WTC11 (cell line): ENCODE measurements around the gene LARGE1. TPM values are rescaled to one million over a fixed set of nuclear protein-coding genes. Genes with fewer than 3 reads are reported as not detected.

Source experiments
- ATAC-seq: fragments of 200-7000 bp; cut with Tn5 transposase; 2 replicates; pipeline ENCODE4 v1.10.0; 2021; ENCODE audit warnings: mild to moderate bottlenecking, moderate library complexity
- CTCF ChIA-PET: fragments of 300-600 bp; sonication (Branson Sonifier 250); formaldehyde crosslinking; loops from one replicate; lab custom pipeline; 2021; ENCODE audit warnings: antibody characterized with exemption; lab: Charles Lee
- POLR2A ChIA-PET: fragments of 350-600 bp; sonication (Branson Sonifier 250); formaldehyde crosslinking; loops from one replicate; lab custom pipeline; 2021; ENCODE audit warnings: antibody characterized with exemption; lab: Charles Lee
- DNase-seq: peaks from one replicate; pipeline ENCODE4 v3.0.0; 2021; ENCODE audit warnings: low spot score
- H3K27ac Mint-ChIP-seq: 2 replicates; pipeline ENCODE4 v1.8.0; 2021; ENCODE audit warnings: mixed read lengths
- H3K27me3 Mint-ChIP-seq: 2 replicates; pipeline ENCODE4 v1.8.0; 2021; ENCODE audit warnings: low read depth, mild to moderate bottlenecking, moderate library complexity, mixed read lengths
- H3K36me3 Mint-ChIP-seq: 2 replicates; pipeline ENCODE4 v1.8.0; 2021; ENCODE audit warnings: mixed read lengths
- H3K4me1 Mint-ChIP-seq: 2 replicates; pipeline ENCODE4 v1.8.0; 2022; ENCODE audit warnings: mixed read lengths
- H3K4me3 Mint-ChIP-seq: 2 replicates; pipeline ENCODE4 v1.8.0; 2021; ENCODE audit warnings: mild to moderate bottlenecking, moderate library complexity, mixed read lengths
- H3K9me3 Mint-ChIP-seq: 2 replicates; pipeline ENCODE4 v1.8.0; 2021; ENCODE audit warnings: mixed read lengths
- FOXP1 ChIP-seq: sonication (generic); formaldehyde crosslinking; IDR thresholded peaks from 2 replicates; pipeline ENCODE4 v1.8.0; 2022; ENCODE audit warnings: missing genetic modification reagents, mild to moderate bottlenecking, moderate library complexity, borderline replicate concordance
- GABPB1 ChIP-seq: sonication (generic); formaldehyde crosslinking; IDR thresholded peaks from 2 replicates; pipeline ENCODE4 v1.8.1; 2023; ENCODE audit warnings: mild to moderate bottlenecking, missing genetic modification reagents
- GRHL2 ChIP-seq: fragments of 250-450 bp; sonication (Bioruptor Pico); IDR thresholded peaks from 2 replicates; pipeline ENCODE4 v1.8.0; 2022; ENCODE audit warnings: mild to moderate bottlenecking, moderate library complexity; ENCODE audit not compliant: insufficient replicate concordance, severe bottlenecking
- GTF2I ChIP-seq: fragments of 250-450 bp; sonication (Bioruptor Pico); conservative IDR thresholded peaks from 2 replicates; pipeline ENCODE4 v1.4.0; 2021; ENCODE audit warnings: mild to moderate bottlenecking
- IRF2 ChIP-seq: sonication (generic); formaldehyde crosslinking; IDR thresholded peaks from 2 replicates; pipeline ENCODE4 v1.8.0; 2022; ENCODE audit warnings: low read depth, missing genetic modification reagents, borderline replicate concordance
- JUN ChIP-seq: sonication (generic); formaldehyde crosslinking; IDR thresholded peaks from 2 replicates; pipeline ENCODE4 v1.8.0; 2023; ENCODE audit warnings: mild to moderate bottlenecking, missing genetic modification reagents
- MXD4 ChIP-seq: fragments of 250-450 bp; sonication (Bioruptor Pico); IDR thresholded peaks from 2 replicates; pipeline ENCODE4 v1.8.0; 2021; ENCODE audit warnings: mild to moderate bottlenecking, moderate library complexity, borderline replicate concordance
- MYBL2 ChIP-seq: sonication (generic); formaldehyde crosslinking; IDR thresholded peaks from 2 replicates; pipeline ENCODE4 v1.8.1; 2023; ENCODE audit warnings: mild to moderate bottlenecking, moderate library complexity, missing genetic modification reagents
- NR1H2 ChIP-seq: sonication (generic); formaldehyde crosslinking; IDR thresholded peaks from 2 replicates; pipeline ENCODE4 v1.9.0; 2021; ENCODE audit warnings: mild to moderate bottlenecking, moderate library complexity, missing genetic modification reagents
- NR3C1 ChIP-seq: sonication (generic); formaldehyde crosslinking; conservative IDR thresholded peaks from 2 replicates; pipeline ENCODE4 v1.8.1; 2023; ENCODE audit warnings: low read depth, mild to moderate bottlenecking, missing genetic modification reagents
- RORB ChIP-seq: fragments of 250-450 bp; sonication (Bioruptor Pico); IDR thresholded peaks from 2 replicates; pipeline ENCODE4 v1.9.0; 2021; ENCODE audit warnings: mild to moderate bottlenecking
- TCF7 ChIP-seq: sonication (generic); formaldehyde crosslinking; IDR thresholded peaks from 2 replicates; pipeline ENCODE4 v1.8.0; 2022; ENCODE audit warnings: mild to moderate bottlenecking, low read depth, missing genetic modification reagents, moderate library complexity
- TP53 ChIP-seq: sonication (generic); formaldehyde crosslinking; IDR thresholded peaks from 2 replicates; pipeline ENCODE4 v1.8.1; 2023; ENCODE audit warnings: mild to moderate bottlenecking, missing genetic modification reagents
- ZNF121 ChIP-seq: sonication (generic); formaldehyde crosslinking; IDR thresholded peaks from 2 replicates; pipeline ENCODE4 v1.8.0; 2023; ENCODE audit warnings: missing genetic modification reagents
- ZNF232 ChIP-seq: sonication (generic); formaldehyde crosslinking; IDR thresholded peaks from 2 replicates; pipeline ENCODE4 v1.8.0; 2022; ENCODE audit warnings: mild to moderate bottlenecking, missing genetic modification reagents
- ZNF416 ChIP-seq: fragments of 250-450 bp; sonication (Bioruptor Pico); IDR thresholded peaks from 2 replicates; pipeline ENCODE4 v1.9.0; 2021; ENCODE audit warnings: mild to moderate bottlenecking, inconsistent platforms
- ZNF671 ChIP-seq: fragments of 250-450 bp; sonication (Bioruptor Pico); IDR thresholded peaks from 2 replicates; pipeline ENCODE4 v1.8.0; 2021; ENCODE audit warnings: mild to moderate bottlenecking
- total RNA-seq: library from RNA; stranded (reverse); gene quantifications from 3 replicates; pipeline ENCODE4 v1.2.3, GENCODE V29; 2021
- TF ChIP-seq, protein P1 (sequence below): sonication (generic); formaldehyde crosslinking; IDR thresholded peaks from 2 replicates; pipeline ENCODE4 v1.8.1; 2023; ENCODE audit warnings: mild to moderate bottlenecking, missing genetic modification reagents
- TF ChIP-seq, protein P2 (sequence below): sonication (generic); formaldehyde crosslinking; IDR thresholded peaks from 2 replicates; pipeline ENCODE4 v1.8.0; 2022; ENCODE audit warnings: mild to moderate bottlenecking, missing genetic modification reagents
- TF ChIP-seq, protein P3 (sequence below): fragments of 250-450 bp; sonication (Bioruptor Pico); IDR thresholded peaks from 2 replicates; pipeline ENCODE4 v1.8.0; 2021; ENCODE audit warnings: mild to moderate bottlenecking
- TF ChIP-seq, protein P4 (sequence below): fragments of 250-450 bp; sonication (Bioruptor Pico); IDR thresholded peaks from 2 replicates; pipeline ENCODE4 v1.9.0; 2021; ENCODE audit warnings: mild to moderate bottlenecking
- TF ChIP-seq, protein P5 (sequence below): sonication (generic); formaldehyde crosslinking; IDR thresholded peaks from 2 replicates; pipeline ENCODE4 v1.8.0; 2022; ENCODE audit warnings: mild to moderate bottlenecking, missing genetic modification reagents
- TF ChIP-seq, protein P6 (sequence below): sonication (generic); formaldehyde crosslinking; IDR thresholded peaks from 2 replicates; pipeline ENCODE4 v1.8.1; 2022; ENCODE audit warnings: mild to moderate bottlenecking, missing genetic modification reagents, moderate library complexity, borderline replicate concordance
- TF ChIP-seq, protein P7 (sequence below): sonication (generic); formaldehyde crosslinking; IDR thresholded peaks from 2 replicates; pipeline ENCODE4 v1.8.0; 2023; ENCODE audit warnings: mild to moderate bottlenecking, missing genetic modification reagents

LARGE1 gene
- total RNA-seq, 1 experiment from 2014 or later: 72.6 TPM

DNA sequence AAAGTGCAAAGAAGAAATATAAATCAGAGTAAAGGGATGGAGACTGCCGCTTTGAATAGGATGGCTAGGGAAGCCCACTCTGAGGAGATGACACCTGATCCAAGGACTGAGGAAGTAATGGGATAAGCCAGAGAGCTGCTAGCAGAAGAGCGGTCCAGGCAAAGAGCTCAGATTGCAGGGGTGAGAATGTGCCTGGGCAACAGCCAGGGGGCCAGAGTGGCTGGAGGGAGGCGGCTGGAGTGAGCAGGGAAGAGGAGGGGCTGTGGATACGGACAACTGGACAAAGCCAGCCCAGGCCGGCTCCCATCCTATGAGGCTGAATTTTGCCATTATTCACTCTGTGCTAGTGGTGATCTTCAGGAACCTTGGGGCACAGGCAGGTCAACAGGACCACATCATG, 501.8 kb downstream of the LARGE1 start:
- Mint-ChIP-seq H3K9me3 (peaks cover 13% of the 10 kb centered on the region), H3K4me3 (no peak overlapping the region), H3K4me1 (no peaks in the 10 kb centered on the region), H3K36me3 (peaks cover 32% of the 10 kb centered on the region)
- CTCF ChIA-PET: interaction anchor here (1.0 kb wide), 1 partner anchor 57 kb away, joined by 3 read pairs; no protein-coding TSS in a partner anchor
- DNase-seq: no peak
- TF ChIP-seq IRF2 (CRISPR knock-in tag): no peak
- no peak for TF ChIP-seq ZNF671 (CRISPR knock-in tag)
- no peak for TF ChIP-seq NR1H2 (CRISPR knock-in tag)
- no peak for TF ChIP-seq RORB (CRISPR knock-in tag)
- TF ChIP-seq ZNF232 (CRISPR knock-in tag): no peak
- TF ChIP-seq GRHL2 (CRISPR knock-in tag): no peak
- no peak for TF ChIP-seq ZNF416
- TF ChIP-seq, protein P1, sequence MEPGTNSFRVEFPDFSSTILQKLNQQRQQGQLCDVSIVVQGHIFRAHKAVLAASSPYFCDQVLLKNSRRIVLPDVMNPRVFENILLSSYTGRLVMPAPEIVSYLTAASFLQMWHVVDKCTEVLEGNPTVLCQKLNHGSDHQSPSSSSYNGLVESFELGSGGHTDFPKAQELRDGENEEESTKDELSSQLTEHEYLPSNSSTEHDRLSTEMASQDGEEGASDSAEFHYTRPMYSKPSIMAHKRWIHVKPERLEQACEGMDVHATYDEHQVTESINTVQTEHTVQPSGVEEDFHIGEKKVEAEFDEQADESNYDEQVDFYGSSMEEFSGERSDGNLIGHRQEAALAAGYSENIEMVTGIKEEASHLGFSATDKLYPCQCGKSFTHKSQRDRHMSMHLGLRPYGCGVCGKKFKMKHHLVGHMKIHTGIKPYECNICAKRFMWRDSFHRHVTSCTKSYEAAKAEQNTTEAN: no peak
- TF ChIP-seq MYBL2 (CRISPR knock-in tag): no peak
- no peak for TF ChIP-seq GTF2I (CRISPR knock-in tag)
- no peak for TF ChIP-seq TCF7
- no peak for TF ChIP-seq MXD4 (CRISPR knock-in tag)
- TF ChIP-seq, protein P2, sequence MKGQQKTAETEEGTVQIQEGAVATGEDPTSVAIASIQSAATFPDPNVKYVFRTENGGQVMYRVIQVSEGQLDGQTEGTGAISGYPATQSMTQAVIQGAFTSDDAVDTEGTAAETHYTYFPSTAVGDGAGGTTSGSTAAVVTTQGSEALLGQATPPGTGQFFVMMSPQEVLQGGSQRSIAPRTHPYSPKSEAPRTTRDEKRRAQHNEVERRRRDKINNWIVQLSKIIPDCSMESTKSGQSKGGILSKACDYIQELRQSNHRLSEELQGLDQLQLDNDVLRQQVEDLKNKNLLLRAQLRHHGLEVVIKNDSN (CRISPR knock-in tag): no peak
- no peak for TF ChIP-seq TP53 (CRISPR knock-in tag)
- no peak for TF ChIP-seq NR3C1 (CRISPR knock-in tag)
- TF ChIP-seq, protein P3, sequence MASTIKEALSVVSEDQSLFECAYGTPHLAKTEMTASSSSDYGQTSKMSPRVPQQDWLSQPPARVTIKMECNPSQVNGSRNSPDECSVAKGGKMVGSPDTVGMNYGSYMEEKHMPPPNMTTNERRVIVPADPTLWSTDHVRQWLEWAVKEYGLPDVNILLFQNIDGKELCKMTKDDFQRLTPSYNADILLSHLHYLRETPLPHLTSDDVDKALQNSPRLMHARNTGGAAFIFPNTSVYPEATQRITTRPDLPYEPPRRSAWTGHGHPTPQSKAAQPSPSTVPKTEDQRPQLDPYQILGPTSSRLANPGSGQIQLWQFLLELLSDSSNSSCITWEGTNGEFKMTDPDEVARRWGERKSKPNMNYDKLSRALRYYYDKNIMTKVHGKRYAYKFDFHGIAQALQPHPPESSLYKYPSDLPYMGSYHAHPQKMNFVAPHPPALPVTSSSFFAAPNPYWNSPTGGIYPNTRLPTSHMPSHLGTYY (CRISPR knock-in tag): no peak
- TF ChIP-seq, protein P4, sequence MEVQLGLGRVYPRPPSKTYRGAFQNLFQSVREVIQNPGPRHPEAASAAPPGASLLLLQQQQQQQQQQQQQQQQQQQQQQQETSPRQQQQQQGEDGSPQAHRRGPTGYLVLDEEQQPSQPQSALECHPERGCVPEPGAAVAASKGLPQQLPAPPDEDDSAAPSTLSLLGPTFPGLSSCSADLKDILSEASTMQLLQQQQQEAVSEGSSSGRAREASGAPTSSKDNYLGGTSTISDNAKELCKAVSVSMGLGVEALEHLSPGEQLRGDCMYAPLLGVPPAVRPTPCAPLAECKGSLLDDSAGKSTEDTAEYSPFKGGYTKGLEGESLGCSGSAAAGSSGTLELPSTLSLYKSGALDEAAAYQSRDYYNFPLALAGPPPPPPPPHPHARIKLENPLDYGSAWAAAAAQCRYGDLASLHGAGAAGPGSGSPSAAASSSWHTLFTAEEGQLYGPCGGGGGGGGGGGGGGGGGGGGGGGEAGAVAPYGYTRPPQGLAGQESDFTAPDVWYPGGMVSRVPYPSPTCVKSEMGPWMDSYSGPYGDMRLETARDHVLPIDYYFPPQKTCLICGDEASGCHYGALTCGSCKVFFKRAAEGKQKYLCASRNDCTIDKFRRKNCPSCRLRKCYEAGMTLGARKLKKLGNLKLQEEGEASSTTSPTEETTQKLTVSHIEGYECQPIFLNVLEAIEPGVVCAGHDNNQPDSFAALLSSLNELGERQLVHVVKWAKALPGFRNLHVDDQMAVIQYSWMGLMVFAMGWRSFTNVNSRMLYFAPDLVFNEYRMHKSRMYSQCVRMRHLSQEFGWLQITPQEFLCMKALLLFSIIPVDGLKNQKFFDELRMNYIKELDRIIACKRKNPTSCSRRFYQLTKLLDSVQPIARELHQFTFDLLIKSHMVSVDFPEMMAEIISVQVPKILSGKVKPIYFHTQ (CRISPR knock-in tag): no peak
- TF ChIP-seq, all 79 proteins: peak for 0
- POLR2A ChIA-PET: no interaction called here
- no peak for ATAC-seq
- Mint-ChIP-seq H3K27ac (no peak overlapping the region), H3K27me3 (no peaks in the 10 kb centered on the region; the same call in 1 of the 2 replicates)

DNA sequence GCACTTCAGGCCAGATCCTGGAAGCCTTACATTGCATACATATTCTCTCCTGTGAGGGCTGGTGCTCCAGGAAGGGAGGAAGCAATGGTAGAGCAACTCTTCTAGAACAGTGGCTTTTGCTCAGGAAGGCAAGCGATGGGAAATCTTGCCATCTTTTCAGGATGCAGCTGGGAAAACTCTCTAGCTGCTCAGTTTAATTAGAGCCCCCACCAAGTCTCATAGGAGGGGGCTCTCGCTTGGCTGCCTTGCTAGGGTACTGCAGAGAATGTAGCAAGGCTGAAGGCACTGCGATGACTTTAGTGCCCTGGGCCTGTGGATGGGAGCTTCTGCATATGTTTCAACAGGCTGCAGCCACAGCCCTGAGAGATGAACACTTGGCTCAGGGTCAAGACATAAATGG, 504.9 kb downstream of the LARGE1 start:
- CTCF ChIA-PET: interaction anchor here (1.0 kb wide), 1 partner anchor 104 kb away, joined by 3 read pairs; no protein-coding TSS in a partner anchor
- ATAC-seq (no peak), DNase-seq (no peak)
- POLR2A ChIA-PET: no interaction called here
- Mint-ChIP-seq H3K27ac (no peak overlapping the region), H3K4me1 (no peaks in the 10 kb centered on the region), H3K4me3 (no peak overlapping the region), H3K36me3 (peaks cover 15% of the 10 kb centered on the region; the same call in 1 of the 2 replicates), H3K27me3 (no peaks in the 10 kb centered on the region; the same call in 1 of the 2 replicates), H3K9me3 (no peaks in the 10 kb centered on the region)
- TF ChIP-seq TCF7 (no peak), GABPB1 (CRISPR knock-in tag) (no peak), JUN (CRISPR knock-in tag) (no peak), ZNF121 (no peak), FOXP1 (CRISPR knock-in tag) (no peak), ZNF232 (CRISPR knock-in tag) (no peak)
- TF ChIP-seq, protein P5, sequence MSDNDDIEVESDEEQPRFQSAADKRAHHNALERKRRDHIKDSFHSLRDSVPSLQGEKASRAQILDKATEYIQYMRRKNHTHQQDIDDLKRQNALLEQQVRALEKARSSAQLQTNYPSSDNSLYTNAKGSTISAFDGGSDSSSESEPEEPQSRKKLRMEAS (CRISPR knock-in tag): no peak
- TF ChIP-seq, protein P6, sequence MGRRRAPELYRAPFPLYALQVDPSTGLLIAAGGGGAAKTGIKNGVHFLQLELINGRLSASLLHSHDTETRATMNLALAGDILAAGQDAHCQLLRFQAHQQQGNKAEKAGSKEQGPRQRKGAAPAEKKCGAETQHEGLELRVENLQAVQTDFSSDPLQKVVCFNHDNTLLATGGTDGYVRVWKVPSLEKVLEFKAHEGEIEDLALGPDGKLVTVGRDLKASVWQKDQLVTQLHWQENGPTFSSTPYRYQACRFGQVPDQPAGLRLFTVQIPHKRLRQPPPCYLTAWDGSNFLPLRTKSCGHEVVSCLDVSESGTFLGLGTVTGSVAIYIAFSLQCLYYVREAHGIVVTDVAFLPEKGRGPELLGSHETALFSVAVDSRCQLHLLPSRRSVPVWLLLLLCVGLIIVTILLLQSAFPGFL (CRISPR knock-in tag): no peak
- TF ChIP-seq, protein P7, sequence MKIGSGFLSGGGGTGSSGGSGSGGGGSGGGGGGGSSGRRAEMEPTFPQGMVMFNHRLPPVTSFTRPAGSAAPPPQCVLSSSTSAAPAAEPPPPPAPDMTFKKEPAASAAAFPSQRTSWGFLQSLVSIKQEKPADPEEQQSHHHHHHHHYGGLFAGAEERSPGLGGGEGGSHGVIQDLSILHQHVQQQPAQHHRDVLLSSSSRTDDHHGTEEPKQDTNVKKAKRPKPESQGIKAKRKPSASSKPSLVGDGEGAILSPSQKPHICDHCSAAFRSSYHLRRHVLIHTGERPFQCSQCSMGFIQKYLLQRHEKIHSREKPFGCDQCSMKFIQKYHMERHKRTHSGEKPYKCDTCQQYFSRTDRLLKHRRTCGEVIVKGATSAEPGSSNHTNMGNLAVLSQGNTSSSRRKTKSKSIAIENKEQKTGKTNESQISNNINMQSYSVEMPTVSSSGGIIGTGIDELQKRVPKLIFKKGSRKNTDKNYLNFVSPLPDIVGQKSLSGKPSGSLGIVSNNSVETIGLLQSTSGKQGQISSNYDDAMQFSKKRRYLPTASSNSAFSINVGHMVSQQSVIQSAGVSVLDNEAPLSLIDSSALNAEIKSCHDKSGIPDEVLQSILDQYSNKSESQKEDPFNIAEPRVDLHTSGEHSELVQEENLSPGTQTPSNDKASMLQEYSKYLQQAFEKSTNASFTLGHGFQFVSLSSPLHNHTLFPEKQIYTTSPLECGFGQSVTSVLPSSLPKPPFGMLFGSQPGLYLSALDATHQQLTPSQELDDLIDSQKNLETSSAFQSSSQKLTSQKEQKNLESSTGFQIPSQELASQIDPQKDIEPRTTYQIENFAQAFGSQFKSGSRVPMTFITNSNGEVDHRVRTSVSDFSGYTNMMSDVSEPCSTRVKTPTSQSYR (CRISPR knock-in tag): no peak
